Raji (cell line): ENCODE measurements around the gene SYTL3.

Experiments used
- POLR2A ChIP-seq: IDR thresholded peaks from 2 replicates; pipeline ENCODE4 v1.6.1; 2011; ENCODE audit warnings: low read depth, low read length, control low read depth; ENCODE audit not compliant: insufficient read depth

Gene SYTL3

DNA sequence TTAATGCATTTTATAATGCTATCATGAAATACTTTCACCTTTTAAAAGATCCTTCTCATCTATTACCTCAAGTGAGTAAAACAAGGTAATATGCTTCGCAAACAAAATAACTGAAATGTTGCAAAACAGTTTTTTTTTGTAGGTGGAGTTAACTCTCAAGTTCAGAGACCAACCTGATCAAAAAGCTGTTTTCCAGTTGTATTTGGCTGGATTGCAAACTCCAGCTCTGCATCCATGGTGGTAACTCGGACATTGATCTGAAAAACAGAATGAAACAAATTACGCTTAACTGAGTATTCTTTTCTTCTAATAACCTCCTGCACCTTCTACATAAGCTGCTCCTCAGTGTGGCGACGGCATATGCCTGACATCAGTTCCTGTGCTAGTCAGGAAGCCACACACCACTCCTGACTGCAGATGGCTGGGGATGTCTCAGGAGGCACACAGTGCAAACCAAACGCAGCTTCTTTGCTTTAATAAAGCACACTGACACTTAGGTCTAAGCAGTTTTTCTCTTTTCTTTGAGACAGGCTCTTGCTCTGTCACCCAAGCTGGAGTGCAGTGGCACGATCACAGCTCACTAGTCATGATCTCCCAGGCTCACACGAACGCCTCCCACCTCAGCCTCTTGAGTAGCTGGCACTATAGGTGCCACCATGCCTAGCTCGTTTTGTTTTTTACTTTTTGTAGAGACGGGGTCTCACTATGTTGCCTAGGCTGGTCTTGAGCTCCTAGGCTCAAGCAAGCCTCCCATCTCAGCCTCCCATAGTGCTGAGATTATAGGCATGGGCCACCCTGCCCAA lies 139.5 kb downstream of the SYTL3 start:
- TF ChIP-seq POLR2A = no peak

DNA sequence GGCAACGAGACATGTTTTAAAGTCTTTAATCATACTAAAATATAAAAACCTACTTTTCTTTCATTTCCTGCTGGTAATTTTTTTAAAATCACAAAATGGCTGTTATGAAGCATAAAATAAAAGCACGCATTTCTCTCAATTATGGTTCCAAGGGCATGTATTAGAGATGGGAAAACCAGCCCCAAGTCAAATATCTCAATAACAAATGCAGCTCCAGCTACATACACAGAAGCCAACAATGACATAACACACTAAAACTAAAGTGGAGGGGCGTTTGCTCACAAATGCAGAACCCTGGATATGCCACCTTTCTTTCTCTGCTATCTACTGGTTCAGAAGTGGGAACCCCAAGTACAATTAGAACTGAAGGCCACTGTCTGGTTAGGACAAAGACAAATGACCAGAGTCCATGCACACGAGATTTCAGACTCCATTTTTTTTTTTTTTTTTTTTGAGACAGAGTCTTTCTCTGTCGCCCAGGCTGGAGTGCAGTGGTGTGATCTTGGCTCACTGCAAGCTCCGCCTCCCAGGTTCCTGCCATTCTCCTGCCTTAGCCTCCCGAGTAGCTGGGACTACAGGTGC lies 141.5 kb downstream of the SYTL3 start:
- no peak for TF ChIP-seq POLR2A

- no peak for TF ChIP-seq POLR2A
These were observed 143.6 kb downstream of the SYTL3 start for GRCh38 chr6:158793432-158793831.

DNA sequence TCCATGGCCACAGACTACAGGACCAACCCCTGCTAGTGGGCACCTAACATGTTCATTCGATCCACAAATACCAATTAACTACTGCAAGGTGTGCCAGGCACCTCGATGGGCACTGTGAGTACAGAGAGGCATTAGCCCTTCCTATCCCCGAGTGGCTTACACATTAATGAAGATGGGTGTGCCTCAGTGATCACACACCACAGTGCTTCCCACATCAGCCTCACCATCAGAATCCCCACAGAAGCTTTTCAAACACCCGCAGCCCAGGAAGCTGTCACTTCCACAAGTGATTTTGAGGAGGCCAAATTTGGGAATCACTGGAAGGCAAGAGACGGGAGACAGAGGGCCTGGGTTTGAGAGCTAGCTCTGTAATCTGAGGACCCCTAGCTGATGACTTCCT lies 145.7 kb downstream of the SYTL3 start:
- TF ChIP-seq POLR2A = no peak

- TF ChIP-seq POLR2A = no peak
These were observed 146.5 kb downstream of the SYTL3 start for GRCh38 chr6:158796353-158796752.

DNA sequence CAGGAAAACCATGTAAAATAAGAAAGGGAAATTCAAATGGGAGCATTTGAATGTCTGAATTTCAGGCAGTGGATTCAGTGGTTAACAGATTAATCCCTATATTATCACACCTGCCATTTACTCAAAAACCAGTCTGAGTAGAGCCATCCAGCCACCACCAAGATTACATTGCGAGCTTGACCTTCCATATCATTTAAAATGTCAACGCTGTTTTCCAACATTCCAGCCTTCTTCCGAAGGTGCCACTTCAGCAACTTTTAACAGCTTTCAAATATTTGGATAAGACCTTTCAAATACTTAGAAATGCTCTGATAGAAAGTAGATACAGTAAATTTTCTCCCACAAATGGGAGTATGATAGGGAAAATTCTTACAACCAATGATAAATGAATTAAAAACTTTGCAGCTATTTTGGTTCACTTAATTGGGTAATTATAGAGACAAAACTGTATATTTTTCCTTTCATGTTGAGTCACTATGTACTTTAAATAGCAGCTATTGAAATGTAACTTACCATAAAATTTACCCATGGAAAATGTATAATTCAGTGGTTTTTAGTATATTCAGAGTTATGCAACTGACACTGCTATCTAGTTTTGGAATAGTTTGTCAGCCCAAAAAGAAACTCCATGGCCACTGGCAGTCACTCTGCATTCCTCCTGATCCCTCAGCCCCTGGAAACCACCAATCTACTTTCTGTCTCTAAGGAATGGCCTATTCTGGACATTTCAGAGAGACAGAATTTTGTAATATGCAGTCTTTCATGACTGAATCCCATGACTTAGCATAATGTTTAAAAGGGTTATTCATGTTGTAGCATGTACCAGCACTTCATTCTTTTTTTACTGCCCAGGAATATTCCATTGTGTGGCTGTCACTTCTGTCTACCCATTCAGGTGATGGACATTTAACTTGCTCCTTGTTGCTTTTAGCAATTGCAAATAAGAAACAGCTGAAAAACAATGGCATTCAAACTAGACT lies 147.8 kb downstream of the SYTL3 start:
- TF ChIP-seq POLR2A = no peak

DNA sequence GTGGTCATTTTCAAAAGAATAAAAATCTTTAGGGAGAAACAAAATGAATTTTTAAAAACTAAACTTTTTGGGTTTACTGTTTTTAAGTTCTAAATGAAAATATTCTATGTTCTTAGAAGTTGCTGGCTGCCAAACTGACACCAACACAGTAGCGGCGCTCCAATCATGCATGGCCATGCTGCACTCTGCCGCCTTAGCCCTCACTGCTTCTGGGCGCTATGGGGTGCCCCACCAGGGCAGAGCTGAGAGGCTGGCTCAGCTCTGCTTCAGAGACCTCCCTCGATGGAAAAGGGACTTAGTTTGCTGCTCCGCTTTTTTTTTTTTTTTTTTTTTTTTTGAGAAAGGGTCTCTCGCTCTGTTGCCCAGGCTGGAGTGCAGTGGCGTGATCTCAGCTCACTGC lies 148.5 kb downstream of the SYTL3 start:
- TF ChIP-seq POLR2A = no peak

DNA sequence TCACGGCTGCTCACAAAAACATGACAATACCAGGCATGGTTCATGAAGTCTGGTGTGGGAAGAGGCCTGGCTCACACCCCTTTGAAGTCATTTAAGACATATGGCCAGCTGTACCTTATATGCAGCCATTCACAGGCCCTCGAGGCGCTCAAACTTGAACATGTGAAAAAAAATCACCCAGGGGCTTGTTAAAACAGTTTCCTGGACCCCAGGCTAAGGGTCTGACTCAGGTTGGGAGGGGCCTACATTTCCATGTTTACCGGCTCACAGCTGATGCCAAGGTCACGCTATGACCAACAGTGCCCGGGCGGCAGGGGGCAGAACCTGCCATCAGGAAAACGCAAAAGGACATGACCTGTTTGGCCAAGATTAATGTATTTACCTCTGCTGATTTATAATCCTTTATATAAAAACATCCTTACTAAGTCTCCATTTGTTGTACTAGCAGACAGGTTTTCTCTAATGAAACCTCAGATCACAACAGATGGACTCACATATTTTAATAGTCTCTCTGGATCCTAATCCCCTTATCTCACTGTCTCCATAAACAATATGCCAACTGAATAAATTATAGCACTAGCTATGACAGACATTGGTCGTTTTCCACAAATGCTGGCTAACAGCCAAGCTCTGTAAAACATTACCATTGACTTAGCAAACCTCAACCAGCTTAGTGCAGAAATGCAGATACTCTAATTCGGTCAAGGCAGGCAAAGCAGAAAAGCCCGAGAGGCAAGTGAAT lies 149.4 kb downstream of the SYTL3 start:
- no peak for TF ChIP-seq POLR2A

GRCh38 chr6:158801655-158802294 lies 151.9 kb downstream of the SYTL3 start:
- no peak for TF ChIP-seq POLR2A

GRCh38 chr6:158803733-158804143 lies 153.9 kb downstream of the SYTL3 start:
- TF ChIP-seq POLR2A = no peak

GRCh38 chr6:158804207-158804606 lies 154.4 kb downstream of the SYTL3 start:
- TF ChIP-seq POLR2A = no peak

- no peak for TF ChIP-seq POLR2A
These were observed 156.0 kb downstream of the SYTL3 start for GRCh38 chr6:158805698-158806377.

DNA sequence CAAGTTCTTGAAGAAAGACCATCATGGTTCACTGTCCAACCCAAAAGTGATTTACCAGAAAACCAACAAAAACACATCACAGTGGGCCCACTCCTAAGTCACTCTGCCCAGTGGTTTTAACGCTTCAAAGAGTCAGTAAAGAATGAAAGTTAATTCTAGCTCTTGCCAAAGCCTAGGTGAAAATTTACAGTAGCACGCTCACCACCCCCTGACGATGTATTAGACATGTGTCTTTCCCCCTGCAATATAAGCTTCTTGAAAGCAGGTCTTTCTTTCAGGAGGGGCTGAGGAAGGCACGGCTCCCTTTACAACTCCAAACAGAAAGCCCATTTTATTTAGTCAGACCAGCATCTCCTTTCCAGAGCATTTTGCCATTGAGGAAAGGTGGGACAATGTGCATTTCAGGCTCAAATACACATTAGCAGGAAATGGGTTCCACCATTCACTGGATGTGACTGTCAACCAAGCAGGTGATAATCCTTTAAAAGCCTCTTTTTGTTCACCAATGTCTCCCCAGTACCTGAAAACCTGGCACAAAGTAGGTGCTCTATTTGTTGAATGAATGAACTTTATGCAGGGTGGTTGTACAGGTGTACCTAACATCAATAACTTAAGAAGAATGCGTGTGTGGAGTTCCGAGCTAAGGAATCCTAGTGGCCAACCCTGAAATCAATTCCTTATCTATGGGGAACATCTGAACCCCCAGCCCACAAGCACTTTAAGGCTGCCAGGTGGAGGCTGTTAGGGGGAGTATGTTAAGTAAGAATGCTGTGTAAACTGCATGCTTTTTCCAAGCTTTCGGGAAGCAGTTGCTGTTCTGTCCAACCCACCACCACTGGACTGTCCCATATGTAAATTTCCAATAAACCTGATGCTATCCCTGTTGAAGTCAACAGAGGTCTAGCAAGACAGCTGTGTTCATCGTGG lies 157.9 kb downstream of the SYTL3 start:
- no peak for TF ChIP-seq POLR2A
